Epidermal melanocyte (primary cell): ENCODE results near the gene VDAC2.
A peak's percentile ranks its signal among the peaks of the same experiment; 100 is the strongest.

Experiments used
- DNase-seq: peaks from one replicate; pipeline ENCODE4 v3.0.0; 2011; ENCODE audit warnings: low spot score; ENCODE audit not compliant: insufficient read length

Gene VDAC2

GRCh38 chr10:75228834-75229233, 18.2 kb downstream of the VDAC2 start:
- DNase-seq = no peak

- DNase-seq = no peak
These were observed 19.4 kb downstream of the VDAC2 start for GRCh38 chr10:75229971-75230370.

- DNase-seq = peak; percentile 91
These were observed 20.0 kb downstream of the VDAC2 start for GRCh38 chr10:75230600-75231038.

- no peak for DNase-seq
These were observed 21.3 kb downstream of the VDAC2 start for GRCh38 chr10:75231672-75232581.

GRCh38 chr10:75233444-75234016, 22.9 kb downstream of the VDAC2 start:
- no peak for DNase-seq

GRCh38 chr10:75234017-75234682, 23.6 kb downstream of the VDAC2 start:
- peak; percentile 82 for DNase-seq

GRCh38 chr10:75234683-75235374, 24.2 kb downstream of the VDAC2 start:
- DNase-seq = no peak

GRCh38 chr10:75235375-75236177, 25.0 kb downstream of the VDAC2 start, which contains the start of gene COMTD1:
Gene COMTD1, minus strand, starts transcription at chr10:75235957. Its CDS starts 29 bp downstream, at chr10:75235928.
- peak; percentile 83 for DNase-seq

- no peak for DNase-seq
These were observed 25.7 kb downstream of the VDAC2 start for GRCh38 chr10:75236178-75236825.

- DNase-seq = no peak
These were observed 27.8 kb downstream of the VDAC2 start for GRCh38 chr10:75238182-75239095.

- DNase-seq = no peak
These were observed 28.6 kb downstream of the VDAC2 start for GRCh38 chr10:75239096-75239790.

- DNase-seq = no peak
These were observed 29.9 kb downstream of the VDAC2 start for GRCh38 chr10:75240329-75241076.

GRCh38 chr10:75243426-75243825, 32.8 kb downstream of the VDAC2 start:
- no peak for DNase-seq

- DNase-seq = no peak
These were observed 34.1 kb downstream of the VDAC2 start for GRCh38 chr10:75244487-75245353.

GRCh38 chr10:75245354-75246250, 35.0 kb downstream of the VDAC2 start:
- DNase-seq = no peak

- no peak for DNase-seq
These were observed 35.9 kb downstream of the VDAC2 start for GRCh38 chr10:75246506-75246905.
